CD14-positive monocyte (primary cell): ENCODE measurements around the gene PRPF31. TPM values are rescaled to one million over a fixed set of nuclear protein-coding genes. Genes with fewer than 3 reads are reported as not detected.
A peak's percentile ranks its signal among the peaks of the same experiment; 100 is the strongest.

Experiments used
- DNase-seq, 3 donors: peaks; one replicate each; pipeline ENCODE4 v3.0.0-alpha.2; 2011 to 2022
- H2AFZ ChIP-seq: 2 replicates; pipeline ENCODE4 v1.6.0; 2012; ENCODE audit warnings: mild to moderate bottlenecking, low read depth, low read length, inconsistent platforms; ENCODE audit not compliant: insufficient read depth, poor library complexity, severe bottlenecking
- H3K27ac ChIP-seq, 2 donors: 1 replicate in 1 of 2; 2 replicates in 1 of 2; pipeline ENCODE4 v1.5.1; 2012 to 2013; ENCODE audit warnings: low read length in 2 of 2, control low read depth in 1 of 2, inconsistent platforms in 1 of 2, low read depth in 1 of 2, mild to moderate bottlenecking in 1 of 2
- H3K27me3 ChIP-seq, 2 donors: one replicate each; pipeline versions ENCODE4 v1.6.0 to v1.6.1; 2011 to 2013; ENCODE audit warnings: low read length in 2 of 2; ENCODE audit not compliant: control insufficient read depth in 2 of 2, insufficient read depth in 2 of 2
- H3K36me3 ChIP-seq, 2 donors: replicated peaks in 1 of 2; 1 replicate in 1 of 2; 2 replicates in 1 of 2; pipeline versions ENCODE4 v1.5.1 to v1.6.1; 2012 to 2013; ENCODE audit warnings: low read length in 2 of 2, control low read depth in 1 of 2, inconsistent platforms in 1 of 2, mild to moderate bottlenecking in 1 of 2; ENCODE audit not compliant: insufficient read depth in 2 of 2, control insufficient read depth in 1 of 2
- H3K4me1 ChIP-seq, 2 donors: 1 replicate in 1 of 2; 2 replicates in 1 of 2; pipeline versions ENCODE4 v1.5.1 to v1.6.1; 2012 to 2013; ENCODE audit warnings: low read length in 2 of 2, control low read depth in 1 of 2, inconsistent platforms in 1 of 2, mild to moderate bottlenecking in 1 of 2, moderate library complexity in 1 of 2; ENCODE audit not compliant: insufficient read depth in 2 of 2, control insufficient read depth in 1 of 2
- H3K4me2 ChIP-seq: replicated peaks from 2 replicates; pipeline ENCODE3; 2012; ENCODE audit warnings: low read length, moderate library complexity, mild to moderate bottlenecking; ENCODE audit not compliant: poor library complexity, severe bottlenecking; ENCODE audit errors: extremely low read depth
- H3K4me3 ChIP-seq, 3 experiments: fragments of 200-600 bp in 1 of 3; sonication (generic) in 1 of 3; replicated peaks in 1 of 3; 1 replicate in 2 of 3; 2 replicates in 1 of 3; pipeline ENCODE4 v1.5.1; 2011 to 2013; ENCODE audit warnings: low read length in 3 of 3, mild to moderate bottlenecking in 3 of 3, control low read depth in 2 of 3, low read depth in 2 of 3, inconsistent platforms in 1 of 3, moderate library complexity in 1 of 3
- H3K79me2 ChIP-seq: 2 replicates; pipeline ENCODE4 v1.6.0; 2012; ENCODE audit warnings: mild to moderate bottlenecking, control low read depth, inconsistent platforms, low read length, moderate library complexity; ENCODE audit not compliant: insufficient read depth
- H3K9ac ChIP-seq: 2 replicates; pipeline ENCODE4 v1.6.0; 2017; ENCODE audit warnings: low read length, mild to moderate bottlenecking; ENCODE audit not compliant: insufficient read depth, poor library complexity, severe bottlenecking
- H3K9me3 ChIP-seq, 2 donors: replicated peaks in 1 of 2; 1 replicate in 1 of 2; 2 replicates in 1 of 2; pipeline versions ENCODE4 v1.5.1 to v1.6.1; 2012 to 2013; ENCODE audit warnings: low read length in 2 of 2, control low read depth in 1 of 2; ENCODE audit not compliant: control insufficient read depth in 1 of 2, insufficient read depth in 1 of 2
- H4K20me1 ChIP-seq: 2 replicates; pipeline ENCODE4 v1.6.0; 2012; ENCODE audit warnings: mild to moderate bottlenecking, low read length, control low read depth, moderate library complexity; ENCODE audit not compliant: insufficient read depth
- H3K27ac Mint-ChIP-seq, 7 donors: one replicate each; pipeline ENCODE4 v1.8.0; 2020; ENCODE audit warnings: mild to moderate bottlenecking in 7 of 7, mixed read lengths in 7 of 7, moderate library complexity in 6 of 7, inconsistent platforms in 2 of 7
- H3K27me3 Mint-ChIP-seq, 3 donors: one replicate each; pipeline ENCODE4 v1.8.0; 2021 to 2022; ENCODE audit warnings: low read depth in 3 of 3, mild to moderate bottlenecking in 3 of 3, mixed read lengths in 3 of 3, moderate library complexity in 3 of 3, inconsistent platforms in 1 of 3
- H3K36me3 Mint-ChIP-seq, 2 donors: one replicate each; pipeline ENCODE4 v1.8.0; 2020; ENCODE audit warnings: mixed read lengths in 2 of 2, inconsistent platforms in 1 of 2, mild to moderate bottlenecking in 1 of 2
- H3K4me1 Mint-ChIP-seq: one replicate; pipeline ENCODE4 v1.8.0; 2020; ENCODE audit warnings: mild to moderate bottlenecking, mixed read lengths
- H3K4me3 Mint-ChIP-seq, 2 donors: one replicate each; pipeline ENCODE4 v1.8.0; 2020; ENCODE audit warnings: mild to moderate bottlenecking in 2 of 2, mixed read lengths in 2 of 2, moderate library complexity in 1 of 2
- H3K9me3 Mint-ChIP-seq, 7 donors: one replicate each; pipeline ENCODE4 v1.8.0; 2020 to 2022; ENCODE audit warnings: mixed read lengths in 7 of 7, mild to moderate bottlenecking in 6 of 7, moderate library complexity in 6 of 7, inconsistent platforms in 2 of 7
- CTCF ChIP-seq: fragments of 200-600 bp; IDR thresholded peaks from one replicate; pipeline ENCODE4 v1.8.0; 2022; ENCODE audit warnings: antibody characterized with exemption, mild to moderate bottlenecking
- WGBS: methylation state at CpG from one replicate; pipeline ENCODE4 v1.1.5; 2013; ENCODE audit warnings: missing lambda C conversion rate; ENCODE audit not compliant: insufficient coverage; 5-methylcytosine and 5-hydroxymethylcytosine counted together
- intact Hi-C, 2 donors: fragments of 100-400 bp; cut with micrococcal nuclease; formaldehyde crosslinking; loops; one replicate each; pipeline versions ENCODE4 v1.15.0 to v1.15.1; 2023
- polyA plus RNA-seq, 3 donors: library from polyadenylated mRNA; depleted of rRNA in 1 of 3; unstranded in 2 of 3; stranded (reverse) in 1 of 3; fragments of 300-500 nt in 2 of 3; fragments of >200 nt in 1 of 3; fragmentation: Illumina TruSeq in 2 of 3; gene quantifications; 1 replicate in 2 of 3; 2 replicates in 1 of 3; pipeline ENCODE4 v1.2.3, GENCODE V29; 2012 to 2021

Gene PRPF31
- polyA plus RNA-seq, 3 donors, result 34.4 to 51.8 (median 37.6) TPM

GRCh38 chr19:54069470-54069869 lies 46.1 kb upstream of the PRPF31 start:
- Mint-ChIP-seq H3K9me3 (peaks cover 0 to 11% (median 7%) of the 10 kb centered on the region in 7 donors), H3K4me3 (no peak overlapping the region), H3K4me1 (peaks cover 6% of the 10 kb centered on the region), H3K36me3 (peaks cover 0 to 7% of the 10 kb centered on the region in 2 donors), H3K27ac (no peak overlapping the region), H3K27me3 (peaks cover 0 to 2% (median 0%) of the 10 kb centered on the region in 3 donors)
- H3K4me2 ChIP-seq, result no peak overlapping the region
- H3K79me2 ChIP-seq, result no peaks in the 10 kb centered on the region
- WGBS, result 85% methylated on average over 5 of the region's 5 CpGs
- H3K9ac ChIP-seq, result no peak overlapping the region
- no peaks in the 10 kb centered on the region for H4K20me1 ChIP-seq
- H3K4me3 ChIP-seq, result no peak overlapping the region
- no peaks in the 10 kb centered on the region for H3K27me3 ChIP-seq
- no peak overlapping the region for H2AFZ ChIP-seq
- H3K27ac ChIP-seq, result no peak overlapping the region
- DNase-seq, result no peak
- peaks cover 8 to 11% of the 10 kb centered on the region in 2 donors for H3K4me1 ChIP-seq
- TF ChIP-seq CTCF, result no peak
- no peaks in the 10 kb centered on the region for H3K36me3 ChIP-seq
- H3K9me3 ChIP-seq, result peaks cover 0 to 8% of the 10 kb centered on the region in 2 donors
- intact Hi-C loops, result no loop called here

- no peak for TF ChIP-seq CTCF
Observed at GRCh38 chr19:54073829-54074228, 41.7 kb upstream of the PRPF31 start.

More at GRCh38 chr19:54073829-54074228, 41.7 kb upstream of the PRPF31 start:
- no peaks in the 10 kb centered on the region for H3K27me3 Mint-ChIP-seq
- Histone ChIP-seq H3K27ac (no peak overlapping the region), H3K36me3 (no peaks in the 10 kb centered on the region), H3K79me2 (no peaks in the 10 kb centered on the region), H3K4me2 (no peak overlapping the region), H4K20me1 (no peaks in the 10 kb centered on the region), H3K27me3 (no peaks in the 10 kb centered on the region), H3K4me1 (peaks cover 18 to 25% of the 10 kb centered on the region in 2 donors), H3K9me3 (peaks cover 0 to 8% of the 10 kb centered on the region in 2 donors), H3K9ac (no peak overlapping the region), H2AFZ (no peak overlapping the region), H3K4me3 (no peak overlapping the region)
- peaks cover 0 to 9% (median 7%) of the 10 kb centered on the region in 7 donors for H3K9me3 Mint-ChIP-seq
- H3K27ac Mint-ChIP-seq, result peak overlapping the region in 1 of 7 donors; percentile 61
- peaks cover 0 to 7% of the 10 kb centered on the region in 2 donors for H3K36me3 Mint-ChIP-seq
- H3K4me1 Mint-ChIP-seq, result peaks cover 18% of the 10 kb centered on the region
- intact Hi-C loops, result no loop called here
- 89% methylated on average over 8 of the region's 10 CpGs for WGBS
- no peak overlapping the region for H3K4me3 Mint-ChIP-seq
- DNase-seq, result no peak
